Hepatocyte (in vitro differentiated cells): ENCODE results near the gene MSH3. TPM values are rescaled to one million over a fixed set of nuclear protein-coding genes. Genes with fewer than 3 reads are reported as not detected.
"Not testable (repeated sequence)": the region's sequence is repeated elsewhere in the genome, so short reads cannot be mapped to it uniquely, and the experiment has no call there.

Experiments used
- DNase-seq: peaks from one replicate; pipeline ENCODE4 v3.0.0-alpha.2; 2016; ENCODE audit warnings: low spot score
- H2AFZ ChIP-seq: fragments of 200-600 bp; sonication (generic); 2 replicates; pipeline ENCODE4 v1.6.0; 2016; ENCODE audit warnings: antibody characterized with exemption, mild to moderate bottlenecking
- H3K27ac ChIP-seq: fragments of 200-600 bp; sonication (generic); 2 replicates; pipeline ENCODE4 v1.5.1; 2016; ENCODE audit warnings: mild to moderate bottlenecking
- H3K27me3 ChIP-seq: fragments of 200-600 bp; sonication (generic); 2 replicates; pipeline ENCODE4 v1.6.1; 2016
- H3K36me3 ChIP-seq: fragments of 200-600 bp; sonication (generic); replicated peaks from 2 replicates; pipeline ENCODE4 v1.5.1; 2016; ENCODE audit warnings: low read depth; ENCODE audit not compliant: insufficient read depth
- H3K4me1 ChIP-seq: fragments of 200-600 bp; sonication (generic); 2 replicates; pipeline ENCODE4 v1.5.1; 2016; ENCODE audit warnings: mild to moderate bottlenecking, moderate library complexity; ENCODE audit not compliant: insufficient read depth
- H3K4me2 ChIP-seq: fragments of 200-600 bp; sonication (generic); 2 replicates; pipeline ENCODE4 v1.6.0; 2016
- H3K4me3 ChIP-seq: fragments of 200-600 bp; sonication (generic); 2 replicates; pipeline ENCODE4 v1.5.1; 2016; ENCODE audit warnings: mild to moderate bottlenecking
- H3K79me2 ChIP-seq: fragments of 200-600 bp; sonication (generic); 2 replicates; pipeline ENCODE4 v1.6.0; 2017; ENCODE audit warnings: mild to moderate bottlenecking
- H3K9me2 ChIP-seq: fragments of 200-600 bp; sonication (generic); replicated peaks from 2 replicates; pipeline ENCODE4 v1.6.0; 2017; ENCODE audit warnings: mild to moderate bottlenecking; ENCODE audit not compliant: insufficient read depth
- H3K9me3 ChIP-seq: fragments of 200-600 bp; sonication (generic); 2 replicates; pipeline ENCODE4 v1.5.1; 2016; ENCODE audit warnings: low read depth, mild to moderate bottlenecking
- H4K20me1 ChIP-seq: fragments of 200-600 bp; sonication (generic); 2 replicates; pipeline ENCODE4 v1.6.0; 2016; ENCODE audit warnings: mild to moderate bottlenecking; ENCODE audit not compliant: insufficient read depth, poor library complexity, severe bottlenecking
- EZH2 ChIP-seq: fragments of 200-600 bp; sonication (generic); IDR thresholded peaks from 2 replicates; pipeline ENCODE4 v1.6.1; 2016; ENCODE audit warnings: antibody characterized with exemption, mild to moderate bottlenecking, borderline replicate concordance
- EZH2phosphoT487 ChIP-seq: fragments of 200-600 bp; sonication (generic); IDR thresholded peaks from one replicate; pipeline ENCODE4 v1.6.1; 2018; ENCODE audit warnings: antibody characterized with exemption, mild to moderate bottlenecking, low read depth, moderate library complexity; ENCODE audit not compliant: unreplicated experiment, severe bottlenecking
- WGBS: methylation state at CpG from one replicate; pipeline ENCODE4 v1.1.6; 2016; ENCODE audit warnings: low lambda C conversion rate; ENCODE audit errors: missing lambda C conversion rate; 5-methylcytosine and 5-hydroxymethylcytosine counted together
- polyA plus RNA-seq: library from polyadenylated mRNA; unstranded; fragments of >200 nt; fragmentation: Nextera tagmentation; extraction: Ambion mirVana; gene quantifications from 2 replicates; pipeline ENCODE4 v1.2.1, GENCODE V29; 2016
- total RNA-seq: library from RNA; depleted of rRNA; stranded (reverse); fragments of >200 nt; gene quantifications from 2 replicates; pipeline ENCODE4 v1.2.3, GENCODE V29; 2014
- TF ChIP-seq, protein P1 (sequence below): fragments of 200-600 bp; sonication (generic); IDR thresholded peaks from 2 replicates; pipeline ENCODE4 v1.5.1; 2016; ENCODE audit warnings: antibody characterized with exemption, mild to moderate bottlenecking; ENCODE audit not compliant: poor library complexity

MSH3 gene
- total and polyA plus RNA-seq, 2 experiments from 2014 or later: 8.1 to 13.2 TPM

DNA sequence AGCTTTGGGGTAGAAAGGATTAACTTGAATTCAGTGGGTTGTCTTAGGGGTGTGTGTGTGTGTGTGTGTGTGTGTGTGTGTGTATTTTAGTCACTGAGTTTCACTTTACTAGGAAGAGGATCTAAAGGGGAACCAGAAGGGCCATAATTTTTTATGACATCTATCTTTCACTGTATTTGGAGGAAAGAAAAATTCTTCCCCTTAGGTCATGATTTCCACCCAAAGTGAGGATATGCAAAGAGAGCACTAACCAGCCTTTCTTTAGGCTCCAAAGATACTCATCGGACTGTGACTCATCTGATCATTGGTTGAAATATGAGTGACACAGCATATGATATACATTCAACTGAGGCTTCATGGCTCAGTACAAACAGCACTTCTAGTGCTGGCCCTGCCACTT is 230.5 kb downstream of the MSH3 start:
- H3K4me2 ChIP-seq: peak overlapping the region; percentile 24
- WGBS: 77% methylated on average over 1 of the region's 1 CpG

DNA sequence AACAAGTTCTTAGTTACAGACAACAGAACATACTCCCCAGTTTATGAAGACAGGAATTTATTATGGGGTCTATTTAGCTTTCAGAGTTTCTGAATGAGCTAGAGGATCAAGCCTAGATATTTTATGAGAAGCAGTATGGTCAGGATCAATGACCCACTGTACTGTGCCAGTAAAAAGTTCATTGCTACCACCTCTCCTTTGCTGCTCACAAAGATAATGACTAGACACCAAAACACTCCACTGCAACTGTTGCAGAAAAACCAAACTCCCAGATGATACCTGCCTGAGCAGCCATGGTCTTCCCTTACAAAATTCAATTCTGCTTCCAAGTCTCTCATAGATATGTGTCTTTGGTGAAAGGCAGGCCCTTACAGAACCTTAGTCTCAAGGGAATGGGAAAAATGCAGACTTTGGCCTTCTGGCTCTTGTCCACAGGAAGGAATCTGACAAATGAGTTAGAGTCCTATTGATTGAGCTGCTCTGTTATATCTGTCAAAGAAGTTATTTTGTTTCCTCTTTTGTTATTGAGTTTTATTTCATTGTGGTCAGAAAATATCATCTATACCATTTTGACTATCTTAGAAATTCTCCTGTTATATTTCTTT is 231.0 kb downstream of the MSH3 start:
- H3K4me2 ChIP-seq: peak overlapping the region; percentile 24
- no peaks in the 10 kb centered on the region for H3K9me3 ChIP-seq
- H2AFZ ChIP-seq: no peak overlapping the region
- H3K9me2 ChIP-seq: no peaks in the 10 kb centered on the region
- no peaks in the 10 kb centered on the region for H3K79me2 ChIP-seq
- H3K36me3 ChIP-seq: no peaks in the 10 kb centered on the region
- H3K27me3 ChIP-seq: no peaks in the 10 kb centered on the region
- H4K20me1 ChIP-seq: no peaks in the 10 kb centered on the region
- no peak for TF ChIP-seq EZH2phosphoT487
- no peak for TF ChIP-seq EZH2
- TF ChIP-seq, protein P1, sequence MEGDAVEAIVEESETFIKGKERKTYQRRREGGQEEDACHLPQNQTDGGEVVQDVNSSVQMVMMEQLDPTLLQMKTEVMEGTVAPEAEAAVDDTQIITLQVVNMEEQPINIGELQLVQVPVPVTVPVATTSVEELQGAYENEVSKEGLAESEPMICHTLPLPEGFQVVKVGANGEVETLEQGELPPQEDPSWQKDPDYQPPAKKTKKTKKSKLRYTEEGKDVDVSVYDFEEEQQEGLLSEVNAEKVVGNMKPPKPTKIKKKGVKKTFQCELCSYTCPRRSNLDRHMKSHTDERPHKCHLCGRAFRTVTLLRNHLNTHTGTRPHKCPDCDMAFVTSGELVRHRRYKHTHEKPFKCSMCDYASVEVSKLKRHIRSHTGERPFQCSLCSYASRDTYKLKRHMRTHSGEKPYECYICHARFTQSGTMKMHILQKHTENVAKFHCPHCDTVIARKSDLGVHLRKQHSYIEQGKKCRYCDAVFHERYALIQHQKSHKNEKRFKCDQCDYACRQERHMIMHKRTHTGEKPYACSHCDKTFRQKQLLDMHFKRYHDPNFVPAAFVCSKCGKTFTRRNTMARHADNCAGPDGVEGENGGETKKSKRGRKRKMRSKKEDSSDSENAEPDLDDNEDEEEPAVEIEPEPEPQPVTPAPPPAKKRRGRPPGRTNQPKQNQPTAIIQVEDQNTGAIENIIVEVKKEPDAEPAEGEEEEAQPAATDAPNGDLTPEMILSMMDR: no peak
- DNase-seq: no peak
- peak overlapping the region; percentile 27 for H3K27ac ChIP-seq
- no peak overlapping the region for H3K4me3 ChIP-seq
- H3K4me1 ChIP-seq: peaks cover 15% of the 10 kb centered on the region

More for the DNA sequence above, 230.5 kb downstream of the MSH3 start:
- Histone ChIP-seq H3K36me3 (no peaks in the 10 kb centered on the region), H2AFZ (no peak overlapping the region), H3K4me3 (no peak overlapping the region), H3K9me3 (no peaks in the 10 kb centered on the region), H3K4me1 (peaks cover 15% of the 10 kb centered on the region), H3K27ac (peak overlapping the region; percentile 27), H3K9me2 (no peaks in the 10 kb centered on the region), H4K20me1 (no peaks in the 10 kb centered on the region), H3K27me3 (no peaks in the 10 kb centered on the region), H3K79me2 (no peaks in the 10 kb centered on the region)
- no peak for DNase-seq
- TF ChIP-seq EZH2: no peak
- TF ChIP-seq, protein P1: no peak
- no peak for TF ChIP-seq EZH2phosphoT487

DNA sequence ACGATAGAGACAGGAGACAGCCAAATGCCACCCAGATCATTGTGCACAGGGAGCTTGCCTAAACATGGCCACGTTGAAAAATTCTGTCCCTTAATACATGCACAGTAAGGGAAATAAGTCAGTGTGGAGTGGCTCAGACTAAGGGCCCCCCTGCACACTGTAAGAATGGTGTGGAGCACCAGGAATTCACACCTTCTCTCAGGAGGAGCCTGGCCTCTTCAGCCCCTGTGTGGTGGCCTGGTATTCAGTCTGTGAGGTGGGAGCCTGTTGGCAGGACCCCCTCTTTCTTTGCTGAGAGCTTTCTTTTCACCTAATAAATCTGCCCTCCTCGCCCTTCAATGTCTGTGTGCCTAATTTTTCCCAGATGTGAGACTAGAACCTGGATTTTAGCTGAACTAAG is 239.6 kb downstream of the MSH3 start:
- Histone ChIP-seq H3K27me3 (no peaks in the 10 kb centered on the region), H4K20me1 (no peaks in the 10 kb centered on the region), H3K4me1 (no peaks in the 10 kb centered on the region), H3K9me2 (no peaks in the 10 kb centered on the region), H3K36me3 (no peaks in the 10 kb centered on the region), H3K27ac (no peak overlapping the region), H3K4me3 (no peak overlapping the region), H2AFZ (no peak overlapping the region), H3K9me3 (no peaks in the 10 kb centered on the region), H3K4me2 (no peak overlapping the region), H3K79me2 (no peaks in the 10 kb centered on the region)
- 51% methylated on average over 3 of the region's 3 CpGs for WGBS
- no peak for DNase-seq
- TF ChIP-seq EZH2phosphoT487 (no peak), EZH2 (no peak)
- TF ChIP-seq, protein P1: no peak

DNA sequence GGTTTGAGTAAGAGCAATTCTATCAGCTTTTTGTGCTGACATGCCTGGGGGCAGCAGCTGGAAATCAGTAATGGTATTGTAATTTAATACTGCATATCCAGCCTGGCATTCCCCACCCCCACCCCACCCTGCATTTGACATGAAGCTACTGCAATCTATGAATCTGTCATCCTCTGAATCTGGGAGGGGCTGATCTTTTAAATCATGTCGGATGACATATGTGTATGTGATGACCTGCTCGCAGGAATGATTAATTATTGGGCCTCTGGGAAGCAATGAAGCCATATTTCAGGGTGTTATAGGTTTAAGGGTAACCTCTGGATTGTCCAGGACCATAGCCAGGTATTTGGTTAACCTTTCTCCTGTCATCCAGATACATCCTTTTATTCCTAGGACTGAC is 241.1 kb downstream of the MSH3 start:
- 94% methylated on average over 2 of the region's 2 CpGs for WGBS
- no peak overlapping the region for H3K27ac ChIP-seq
- no peaks in the 10 kb centered on the region for H3K9me3 ChIP-seq
- no peaks in the 10 kb centered on the region for H3K9me2 ChIP-seq
- H3K4me3 ChIP-seq: no peak overlapping the region
- no peaks in the 10 kb centered on the region for H3K79me2 ChIP-seq
- H2AFZ ChIP-seq: no peak overlapping the region
- no peaks in the 10 kb centered on the region for H4K20me1 ChIP-seq
- TF ChIP-seq EZH2phosphoT487: no peak
- TF ChIP-seq, protein P1: no peak
- TF ChIP-seq EZH2: no peak
- no peaks in the 10 kb centered on the region for H3K27me3 ChIP-seq
- no peaks in the 10 kb centered on the region for H3K4me1 ChIP-seq
- no peak overlapping the region for H3K4me2 ChIP-seq
- no peaks in the 10 kb centered on the region for H3K36me3 ChIP-seq
- DNase-seq: no peak

DNA sequence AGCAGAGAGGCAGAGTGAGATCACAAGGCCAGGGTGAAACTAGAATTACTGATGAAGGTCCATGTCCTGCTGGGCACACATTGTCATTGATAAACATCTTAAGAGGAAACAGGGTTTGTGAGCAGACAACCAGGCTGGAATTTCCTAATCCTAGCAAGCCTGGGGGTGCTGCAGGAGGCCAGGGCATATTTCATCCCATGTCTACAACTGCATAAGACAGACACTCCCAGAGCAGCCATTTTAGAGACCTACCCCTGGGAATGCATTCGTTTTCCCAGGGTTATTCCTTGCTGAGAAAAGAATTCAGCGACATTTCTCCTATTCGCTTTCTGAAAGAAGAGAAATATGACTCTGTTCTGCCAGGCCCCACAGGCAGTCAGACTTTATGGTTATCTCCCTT is 248.2 kb downstream of the MSH3 start:
- not testable (repeated sequence) for H3K4me3 ChIP-seq, DNase-seq, H3K9me3 ChIP-seq, H4K20me1 ChIP-seq, H3K27me3 ChIP-seq, H3K4me1 ChIP-seq, H3K4me2 ChIP-seq, H2AFZ ChIP-seq, H3K9me2 ChIP-seq, H3K79me2 ChIP-seq, H3K36me3 ChIP-seq, H3K27ac ChIP-seq
- 94% methylated on average over 3 of the region's 3 CpGs for WGBS
